Small intestine (tissue), 7 donors: ENCODE data around the gene MROH2B. TPM values are rescaled to one million over a fixed set of nuclear protein-coding genes. Genes with fewer than 3 reads are reported as not detected.
"Not testable (repeated sequence)": the region's sequence is repeated elsewhere in the genome, so short reads cannot be mapped to it uniquely, and the experiment has no call there.

Experiments
- DNase-seq, 2 donors: peaks; one replicate each; pipeline versions ENCODE4 v3.0.0 to v3.0.0-alpha.2; 2013
- FAIRE-seq: peaks from 2 replicates; lab custom pipeline; 2012; peaks lifted over from hg19 to GRCh38; lab: Jason Lieb, UNC
- H3K27ac ChIP-seq, 3 donors: one replicate each; pipeline ENCODE4 v1.5.1; 2013; ENCODE audit warnings: low read length in 2 of 3, mild to moderate bottlenecking in 2 of 3, control low read depth in 1 of 3, inconsistent platforms in 1 of 3, low read depth in 1 of 3, moderate library complexity in 1 of 3
- H3K27me3 ChIP-seq, 3 donors: one replicate each; pipeline ENCODE4 v1.6.1; 2013; ENCODE audit warnings: low read length in 3 of 3, inconsistent platforms in 1 of 3; ENCODE audit not compliant: control insufficient read depth in 3 of 3, insufficient read depth in 3 of 3
- H3K36me3 ChIP-seq, 3 donors: one replicate each; pipeline ENCODE4 v1.6.1; 2013; ENCODE audit warnings: low read length in 3 of 3, inconsistent platforms in 1 of 3, low read depth in 1 of 3, mild to moderate bottlenecking in 1 of 3, moderate library complexity in 1 of 3; ENCODE audit not compliant: control insufficient read depth in 3 of 3, insufficient read depth in 2 of 3
- H3K4me1 ChIP-seq, 3 donors: one replicate each; pipeline ENCODE4 v1.6.1; 2013; ENCODE audit warnings: low read length in 2 of 3, inconsistent platforms in 1 of 3, low read depth in 1 of 3, mild to moderate bottlenecking in 1 of 3, moderate library complexity in 1 of 3; ENCODE audit not compliant: control insufficient read depth in 3 of 3, insufficient read depth in 2 of 3
- H3K4me3 ChIP-seq, 3 donors: one replicate each; pipeline ENCODE4 v1.5.1; 2013; ENCODE audit warnings: low read length in 3 of 3, control low read depth in 1 of 3, inconsistent platforms in 1 of 3, low read depth in 1 of 3, mild to moderate bottlenecking in 1 of 3, moderate library complexity in 1 of 3
- H3K9me3 ChIP-seq, 2 donors: one replicate each; pipeline ENCODE4 v1.6.1; 2013; ENCODE audit warnings: low read depth in 1 of 2, low read length in 1 of 2; ENCODE audit not compliant: control insufficient read depth in 2 of 2, insufficient read depth in 1 of 2
- WGBS, 3 donors: extraction: QIAGEN DNeasy Blood & Tissue Kit; methylation state at CpG; one replicate each; pipeline ENCODE4 v1.1.7; 2013; 5-methylcytosine and 5-hydroxymethylcytosine counted together
- polyA plus RNA-seq, 4 donors: library from polyadenylated mRNA; stranded (reverse) in 3 of 4; unstranded in 1 of 4; fragments of 200-250 nt in 3 of 4; fragments of 120-200 nt in 1 of 4; gene quantifications; one replicate each; pipeline versions ENCODE4 v1.2.1 to v1.2.3, GENCODE V29; 2013
- donor health status: healthy with polysubstance abuse.
- donor health status: control.
- donor health status: control.
- donor health status: Bipolar disorder and iron deficiency.
- donor health status: healthy.

MROH2B gene
- polyA plus RNA-seq, 4 donors, result 0.01 TPM; not detected in 3

GRCh38 chr5:41057940-41058339 lies 13.2 kb downstream of the MROH2B start:
- H3K27ac ChIP-seq, result no peak overlapping the region
- no peak overlapping the region for H3K4me3 ChIP-seq
- no peaks in the 10 kb centered on the region for H3K9me3 ChIP-seq
- WGBS, 3 donors, result 93 to 95% (median 94%) methylated on average over 9 of the region's 9 CpGs
- no peak for FAIRE-seq
- no peaks in the 10 kb centered on the region for H3K4me1 ChIP-seq
- no peaks in the 10 kb centered on the region for H3K27me3 ChIP-seq
- no peak for DNase-seq
- H3K36me3 ChIP-seq, result no peaks in the 10 kb centered on the region

DNA sequence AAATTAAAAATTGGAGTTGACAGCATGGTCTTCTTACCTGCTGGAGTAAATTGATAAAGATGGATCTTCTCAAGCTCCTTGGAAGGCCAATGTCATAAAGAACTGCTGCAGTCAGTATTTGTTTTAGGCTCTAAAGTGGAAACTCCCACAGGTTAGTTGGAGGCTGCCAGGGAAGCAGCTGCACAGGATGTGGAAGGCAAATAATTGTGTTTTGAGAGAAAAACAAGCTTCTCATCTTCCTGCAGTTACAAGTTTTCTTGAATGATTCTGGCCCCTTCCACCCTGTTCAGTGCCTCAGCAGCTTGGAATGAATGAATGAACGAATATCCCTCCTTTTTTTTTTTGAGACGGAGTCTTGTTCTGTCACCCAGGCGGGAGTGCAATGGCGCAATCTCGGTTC lies 13.9 kb downstream of the MROH2B start:
- DNase-seq (no peak), FAIRE-seq (no peak)
- WGBS, 3 donors, result 76 to 98% (median 88%) methylated on average over 5 of the region's 5 CpGs

GRCh38 chr5:41048986-41049385 lies 22.2 kb downstream of the MROH2B start:
- Histone ChIP-seq H3K36me3 (no peaks in the 10 kb centered on the region), H3K27ac (no peak overlapping the region), H3K4me3 (no peak overlapping the region), H3K9me3 (no peaks in the 10 kb centered on the region), H3K4me1 (peaks cover 0 to 3% (median 0%) of the 10 kb centered on the region in 3 donors), H3K27me3 (no peaks in the 10 kb centered on the region)
- no peak for FAIRE-seq
- WGBS, 3 donors, result 5 to 15% (median 7%) methylated on average over 2 of the region's 2 CpGs
- peak in 1 of 2 donors; percentile 20 for DNase-seq

More for the DNA sequence above, 13.9 kb downstream of the MROH2B start:
- Histone ChIP-seq H3K27ac (no peak overlapping the region), H3K4me3 (no peak overlapping the region), H3K36me3 (no peaks in the 10 kb centered on the region), H3K4me1 (no peaks in the 10 kb centered on the region), H3K27me3 (no peaks in the 10 kb centered on the region), H3K9me3 (no peaks in the 10 kb centered on the region)

GRCh38 chr5:41043109-41043747 lies 27.9 kb downstream of the MROH2B start:
- FAIRE-seq (no peak), DNase-seq (peak; percentile 51 to 67)
- H3K4me3 ChIP-seq, result no peak overlapping the region
- H3K9me3 ChIP-seq, result no peaks in the 10 kb centered on the region
- WGBS, 3 donors, result 3 to 37% (median 32%) methylated on average over 1 of the region's 1 CpG
- no peaks in the 10 kb centered on the region for H3K27me3 ChIP-seq
- peaks cover 0 to 3% (median 0%) of the 10 kb centered on the region in 3 donors for H3K4me1 ChIP-seq
- no peak overlapping the region for H3K27ac ChIP-seq
- no peaks in the 10 kb centered on the region for H3K36me3 ChIP-seq

- Histone ChIP-seq H3K36me3 (no peaks in the 10 kb centered on the region), H3K27me3 (no peaks in the 10 kb centered on the region), H3K9me3 (no peaks in the 10 kb centered on the region), H3K4me1 (no peaks in the 10 kb centered on the region), H3K4me3 (no peak overlapping the region), H3K27ac (no peak overlapping the region)
- no peak for FAIRE-seq
- DNase-seq, result no peak
Observed at GRCh38 chr5:41032973-41033372, 38.2 kb downstream of the MROH2B start.

- H3K27ac ChIP-seq, DNase-seq, H3K9me3 ChIP-seq, FAIRE-seq, H3K36me3 ChIP-seq, H3K27me3 ChIP-seq, H3K4me3 ChIP-seq, H3K4me1 ChIP-seq: not testable (repeated sequence)
- 95 to 96% (median 96%) methylated on average over 8 of the region's 8 CpGs for WGBS, 3 donors
Observed at GRCh38 chr5:41022600-41022999, 48.5 kb downstream of the MROH2B start.

- Histone ChIP-seq H3K9me3 (no peaks in the 10 kb centered on the region), H3K27ac (no peak overlapping the region), H3K36me3 (no peaks in the 10 kb centered on the region), H3K4me3 (no peak overlapping the region), H3K27me3 (no peaks in the 10 kb centered on the region), H3K4me1 (no peaks in the 10 kb centered on the region)
- WGBS, 3 donors, result 65 to 68% (median 67%) methylated on average over 4 of the region's 4 CpGs
- DNase-seq (no peak), FAIRE-seq (no peak)
Observed at GRCh38 chr5:41012318-41012717, 58.8 kb downstream of the MROH2B start.

- WGBS, 3 donors, result 89 to 95% (median 94%) methylated on average over 6 of the region's 6 CpGs
- H3K27me3 ChIP-seq, result no peaks in the 10 kb centered on the region
- H3K4me3 ChIP-seq, result no peak overlapping the region
- no peaks in the 10 kb centered on the region for H3K9me3 ChIP-seq
- H3K27ac ChIP-seq, result no peak overlapping the region
- H3K4me1 ChIP-seq, result no peaks in the 10 kb centered on the region
- no peaks in the 10 kb centered on the region for H3K36me3 ChIP-seq
- DNase-seq (no peak), FAIRE-seq (no peak)
Observed at GRCh38 chr5:41010572-41010971, 60.6 kb downstream of the MROH2B start.

DNA sequence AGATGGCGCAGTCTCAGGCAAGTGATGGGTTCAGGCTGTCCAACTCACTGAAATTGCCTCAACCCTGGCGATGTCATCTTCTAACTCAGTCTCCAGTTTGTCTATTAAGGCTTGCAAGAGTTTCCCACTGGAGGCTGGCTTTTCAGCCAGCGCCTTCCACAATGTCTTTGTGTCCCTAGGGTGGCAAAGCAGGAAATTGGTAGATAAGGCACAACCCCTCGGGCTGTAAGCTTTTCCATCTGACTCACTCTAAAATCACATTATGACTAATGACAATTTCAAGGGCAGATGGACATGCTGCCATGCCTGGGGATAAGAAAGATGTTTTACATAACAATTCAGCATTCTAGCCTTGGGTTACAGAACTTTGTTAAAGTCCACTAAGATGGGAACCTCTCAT lies 61.9 kb downstream of the MROH2B start:
- H3K4me1 ChIP-seq, result no peaks in the 10 kb centered on the region
- no peaks in the 10 kb centered on the region for H3K27me3 ChIP-seq
- no peak for FAIRE-seq
- DNase-seq, result no peak
- H3K27ac ChIP-seq, result no peak overlapping the region
- H3K36me3 ChIP-seq, result no peaks in the 10 kb centered on the region
- 75 to 82% (median 81%) methylated on average over 4 of the region's 4 CpGs for WGBS, 3 donors
- no peaks in the 10 kb centered on the region for H3K9me3 ChIP-seq
- H3K4me3 ChIP-seq, result no peak overlapping the region
